IMR-90 (cell line): ENCODE results near the gene TCERG1. TPM values are rescaled to one million over a fixed set of nuclear protein-coding genes. Genes with fewer than 3 reads are reported as not detected.

Source experiments
- ATAC-seq: fragments of 200-7000 bp; cut with Tn5 transposase; 2 replicates; pipeline ENCODE4 v1.9.1; 2020; ENCODE audit warnings: low read depth, mild to moderate bottlenecking, moderate library complexity
- BruUV-seq: library from RNA; stranded (reverse); fragments of 400-500 nt; replicated peaks from 2 replicates; lab custom pipeline; 2021; lab: Mats Ljungman, UMichigan
- CTCF ChIA-PET: fragments of 300-600 bp; formaldehyde crosslinking; extraction: SDS; loops from one replicate; lab custom pipeline; 2021; ENCODE audit warnings: antibody characterized with exemption; lab: Yijun Ruan, JAX
- POLR2A ChIA-PET: fragments of 300-600 bp; sonication (Branson Sonifier 250); formaldehyde crosslinking; loops from one replicate; lab custom pipeline; 2022; ENCODE audit warnings: antibody characterized with exemption; ENCODE audit not compliant: unreplicated experiment; lab: Charles Lee
- DNase-seq: peaks from one replicate; pipeline ENCODE4 v3.0.0; 2013
- H2AFZ ChIP-seq: replicated peaks from 2 replicates; pipeline ENCODE3; 2013; ENCODE audit warnings: low read length, mild to moderate bottlenecking; ENCODE audit not compliant: poor library complexity
- H2AK5ac ChIP-seq: 2 replicates; pipeline ENCODE4 v1.6.1; 2013; ENCODE audit warnings: low read depth, low read length, inconsistent platforms
- H2AK9ac ChIP-seq: replicated peaks from 2 replicates; pipeline ENCODE3; 2013; ENCODE audit warnings: mild to moderate bottlenecking, low read depth, low read length, moderate library complexity; ENCODE audit not compliant: poor library complexity
- H2BK120ac ChIP-seq: 2 replicates; pipeline ENCODE4 v1.6.1; 2013; ENCODE audit warnings: low read depth, low read length, inconsistent platforms
- H2BK15ac ChIP-seq: 3 replicates; pipeline ENCODE4 v1.6.1; 2013; ENCODE audit warnings: low read depth, low read length, inconsistent platforms
- H2BK20ac ChIP-seq: 2 replicates; pipeline ENCODE4 v1.6.1; 2013; ENCODE audit warnings: low read depth, mild to moderate bottlenecking, inconsistent platforms, low read length, moderate library complexity
- H2BK5ac ChIP-seq: 2 replicates; pipeline ENCODE4 v1.6.1; 2013; ENCODE audit warnings: mild to moderate bottlenecking, low read depth, low read length, inconsistent platforms; ENCODE audit not compliant: poor library complexity, severe bottlenecking
- H3K14ac ChIP-seq: replicated peaks from 2 replicates; pipeline ENCODE4 v1.6.1; 2013; ENCODE audit warnings: low read depth, low read length, inconsistent platforms
- H3K18ac ChIP-seq: 2 replicates; pipeline ENCODE4 v1.6.1; 2013; ENCODE audit warnings: low read depth, low read length, control low read depth
- H3K23ac ChIP-seq: 2 replicates; pipeline ENCODE4 v1.6.1; 2013; ENCODE audit warnings: low read depth, low read length, inconsistent platforms
- H3K27ac ChIP-seq: 2 replicates; pipeline ENCODE4 v1.5.1; 2013; ENCODE audit warnings: mild to moderate bottlenecking, control low read depth, low read length; ENCODE audit not compliant: insufficient read depth
- H3K27me3 ChIP-seq: 2 replicates; pipeline ENCODE4 v1.6.1; 2013; ENCODE audit warnings: low read length; ENCODE audit not compliant: control insufficient read depth, insufficient read depth
- H3K36me3 ChIP-seq: 2 replicates; pipeline ENCODE4 v1.6.1; 2013; ENCODE audit warnings: low read length, mixed read lengths; ENCODE audit not compliant: control insufficient read depth, insufficient read depth
- H3K4ac ChIP-seq: 2 replicates; pipeline ENCODE4 v1.6.1; 2013; ENCODE audit warnings: low read depth, low read length, inconsistent platforms
- H3K4me1 ChIP-seq: 2 replicates; pipeline ENCODE4 v1.6.1; 2013; ENCODE audit warnings: low read length, mixed read lengths; ENCODE audit not compliant: control insufficient read depth, insufficient read depth
- H3K4me2 ChIP-seq: 2 replicates; pipeline ENCODE4 v1.6.1; 2013; ENCODE audit warnings: low read depth, mild to moderate bottlenecking, control low read depth, low read length, moderate library complexity
- H3K4me3 ChIP-seq: 2 replicates; pipeline ENCODE4 v1.5.1; 2013; ENCODE audit warnings: low read depth, mild to moderate bottlenecking, control low read depth, low read length, moderate library complexity; ENCODE audit not compliant: insufficient read depth
- H3K56ac ChIP-seq: 2 replicates; pipeline ENCODE4 v1.6.1; 2013; ENCODE audit warnings: low read length, inconsistent platforms; ENCODE audit not compliant: insufficient read depth; ENCODE audit errors: extremely low read depth
- H3K79me1 ChIP-seq, 2 experiments: 2 replicates each; pipeline ENCODE4 v1.6.1; 2013; ENCODE audit warnings: low read length in 2 of 2, inconsistent platforms in 1 of 2, low read depth in 1 of 2
- H3K9ac ChIP-seq: 2 replicates; pipeline ENCODE4 v1.6.1; 2013; ENCODE audit warnings: low read depth, low read length, control low read depth
- H3K9me1 ChIP-seq: 2 replicates; pipeline ENCODE4 v1.6.1; 2013; ENCODE audit warnings: low read length, inconsistent platforms; ENCODE audit not compliant: insufficient read depth
- H3K9me3 ChIP-seq: 2 replicates; pipeline ENCODE4 v1.6.1; 2013; ENCODE audit warnings: low read length; ENCODE audit not compliant: control insufficient read depth, insufficient read depth
- H4K20me1 ChIP-seq: 2 replicates; pipeline ENCODE4 v1.6.1; 2013; ENCODE audit warnings: low read length, inconsistent platforms; ENCODE audit not compliant: insufficient read depth
- H4K5ac ChIP-seq: 2 replicates; pipeline ENCODE4 v1.6.1; 2013; ENCODE audit warnings: mild to moderate bottlenecking, low read depth, low read length, control low read depth
- H4K8ac ChIP-seq, 2 experiments: 2 replicates each; pipeline ENCODE4 v1.6.1; 2013; ENCODE audit warnings: low read depth in 2 of 2, low read length in 2 of 2, control low read depth in 1 of 2, inconsistent platforms in 1 of 2
- H4K91ac ChIP-seq: 2 replicates; pipeline ENCODE4 v1.6.1; 2013; ENCODE audit warnings: low read depth, low read length, inconsistent platforms; ENCODE audit not compliant: insufficient read depth
- BHLHE40 ChIP-seq: fragments of 150-350 bp; IDR thresholded peaks from 2 replicates; pipeline ENCODE4 v1.6.1; 2016; ENCODE audit warnings: mild to moderate bottlenecking, low read depth, low read length
- CEBPB ChIP-seq: IDR thresholded peaks from 2 replicates; pipeline ENCODE4 v1.6.1; 2012; ENCODE audit warnings: low read depth, low read length, improper control_type of control experiment
- CHD1 ChIP-seq: IDR thresholded peaks from 2 replicates; pipeline ENCODE4 v1.6.1; 2012; ENCODE audit warnings: low read depth, low read length, improper control_type of control experiment
- FOS ChIP-seq: fragments of 150-350 bp; IDR thresholded peaks from 2 replicates; pipeline ENCODE4 v1.6.1; 2016; ENCODE audit warnings: low read depth, low read length
- MAFK ChIP-seq: IDR thresholded peaks from 2 replicates; pipeline ENCODE4 v1.6.1; 2012; ENCODE audit warnings: low read depth, low read length, improper control_type of control experiment
- MAZ ChIP-seq: IDR thresholded peaks from 2 replicates; pipeline ENCODE4 v1.6.1; 2012; ENCODE audit warnings: low read depth, mild to moderate bottlenecking, low read length, improper control_type of control experiment, moderate library complexity, borderline replicate concordance
- MXI1 ChIP-seq: IDR thresholded peaks from 2 replicates; pipeline ENCODE4 v1.6.1; 2012; ENCODE audit warnings: low read depth, mild to moderate bottlenecking, low read length, moderate library complexity, borderline replicate concordance
- NFE2L2 ChIP-seq: fragments of 150-350 bp; IDR thresholded peaks from 2 replicates; pipeline ENCODE4 v1.6.1; 2016; ENCODE audit warnings: low read depth, mild to moderate bottlenecking, low read length
- POLR2A ChIP-seq: IDR thresholded peaks from 2 replicates; pipeline ENCODE4 v1.6.1; 2012; ENCODE audit warnings: mild to moderate bottlenecking, low read depth, low read length
- RAD21 ChIP-seq: IDR thresholded peaks from 2 replicates; pipeline ENCODE4 v1.6.1; 2012; ENCODE audit warnings: low read length, improper control_type of control experiment
- RCOR1 ChIP-seq: IDR thresholded peaks from 2 replicates; pipeline ENCODE4 v1.6.1; 2012; ENCODE audit warnings: mild to moderate bottlenecking, low read length, improper control_type of control experiment; ENCODE audit not compliant: insufficient replicate concordance
- RFX5 ChIP-seq: IDR thresholded peaks from 2 replicates; pipeline ENCODE4 v1.8.0; 2012; ENCODE audit warnings: low read depth, mild to moderate bottlenecking, low read length, moderate library complexity
- SMC3 ChIP-seq: fragments of 150-350 bp; IDR thresholded peaks from 2 replicates; pipeline ENCODE4 v1.6.1; 2016; ENCODE audit warnings: low read depth, mild to moderate bottlenecking, antibody characterized with exemption, low read length, moderate library complexity
- WGBS, 2 experiments: methylation state at CpG; one replicate each; pipeline versions ENCODE4 v1.1.5 to v1.1.7; 2013; ENCODE audit warnings: missing lambda C conversion rate in 2 of 2; ENCODE audit not compliant: insufficient read length in 1 of 2; ENCODE audit errors: extremely low coverage in 2 of 2; 5-methylcytosine and 5-hydroxymethylcytosine counted together
- dilution Hi-C: fragments of 300-500 bp; cut with HindIII; formaldehyde crosslinking; loops from one replicate; pipeline ENCODE4 v1.14.3; 2018; ENCODE audit warnings: low sequenced_read_pairs; ENCODE audit not compliant: unreplicated experiment
- in situ Hi-C: fragments of 300-500 bp; cut with MboI; formaldehyde crosslinking; loops from 3 replicates; pipeline ENCODE4 v1.14.3; 2019; ENCODE audit warnings: low sequenced_read_pairs, inconsistent platforms, mixed read lengths
- intact Hi-C: fragments of 100-400 bp; cut with micrococcal nuclease; formaldehyde crosslinking; loops from 2 replicates; pipeline ENCODE4 v1.10.0; 2022
- polyA plus RNA-seq, 3 experiments: library from polyadenylated mRNA; depleted of rRNA; stranded (reverse); fragments of >200 nt; gene quantifications; 2 replicates each; pipeline ENCODE4 v1.2.3, GENCODE V29; 2012; ENCODE audit warnings: low replicate concordance in 1 of 3
- total RNA-seq: library from RNA; depleted of rRNA; stranded (reverse); fragments of >200 nt; gene quantifications from 2 replicates; pipeline ENCODE4 v1.2.3, GENCODE V29; 2012
- TF ChIP-seq, protein P1 (sequence below): fragments of 150-350 bp; IDR thresholded peaks from 2 replicates; pipeline ENCODE4 v1.6.1; 2017; ENCODE audit warnings: mild to moderate bottlenecking, antibody characterized with exemption, low read length, low read depth
- TF ChIP-seq, protein P2 (sequence below): conservative IDR thresholded peaks from 2 replicates; pipeline ENCODE4 v1.5.1; 2012; ENCODE audit warnings: mild to moderate bottlenecking, low read depth, low read length, improper control_type of control experiment
- TF ChIP-seq, protein P3 (sequence below): fragments of 150-350 bp; IDR thresholded peaks from 2 replicates; pipeline ENCODE4 v1.6.1; 2016; ENCODE audit warnings: low read depth, mild to moderate bottlenecking, low read length, moderate library complexity, borderline replicate concordance

The TCERG1 gene
- total and polyA plus RNA-seq, 2 of the 4 experiments (the other 2 are of a cell fraction): 21.9 to 44.7 TPM

DNA sequence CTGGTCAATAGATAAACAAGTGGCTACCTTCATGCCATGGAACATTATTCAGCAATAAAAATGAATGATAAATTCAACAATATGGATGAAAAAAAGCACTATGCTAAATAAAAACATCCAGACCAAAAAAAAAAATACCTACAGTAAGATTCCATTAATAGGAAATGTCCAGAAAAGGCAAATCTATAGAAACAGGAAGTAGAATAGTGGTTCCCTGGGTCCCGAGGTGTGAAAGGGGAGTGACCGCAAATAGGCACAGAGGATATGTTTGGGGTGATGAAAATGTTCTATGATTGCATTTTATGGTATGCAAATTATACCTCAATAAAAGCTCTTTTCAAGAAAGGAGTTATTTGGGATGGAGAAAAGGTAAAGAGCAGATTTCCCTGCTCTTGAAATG, 72.4 kb downstream of the TCERG1 start:
- no peaks in the 10 kb centered on the region for H3K9me3 ChIP-seq
- in situ Hi-C loops (no loop called here), dilution Hi-C loops (no loop called here), intact Hi-C loops (no loop called here)
- BruUV-seq: no TSS peak
- POLR2A ChIA-PET: no interaction called here
- no peak overlapping the region for H2AFZ ChIP-seq
- no peak overlapping the region for H4K91ac ChIP-seq
- no peak overlapping the region for H3K56ac ChIP-seq
- H3K4me1 ChIP-seq: no peaks in the 10 kb centered on the region
- H3K4me3 ChIP-seq: no peak overlapping the region
- peaks cover 4% of the 10 kb centered on the region; the same call in 1 of the 2 replicates for H3K27me3 ChIP-seq
- H2BK120ac ChIP-seq: no peak overlapping the region
- no peak overlapping the region for H2AK9ac ChIP-seq
- no peaks in the 10 kb centered on the region for H4K20me1 ChIP-seq
- H3K4ac ChIP-seq: no peak overlapping the region
- H4K5ac ChIP-seq: no peak overlapping the region
- no peak overlapping the region for H3K14ac ChIP-seq
- no peak for DNase-seq
- no peaks in the 10 kb centered on the region for H3K79me1 ChIP-seq
- H2AK5ac ChIP-seq: no peak overlapping the region
- ATAC-seq: no peak
- no CpG with 5 or more reads among the region's 2 CpGs for WGBS, 2 experiments
- no peak overlapping the region for H3K4me2 ChIP-seq
- no peak overlapping the region for H2BK15ac ChIP-seq
- no peak overlapping the region for H2BK5ac ChIP-seq
- H3K23ac ChIP-seq: no peak overlapping the region
- H3K18ac ChIP-seq: no peak overlapping the region
- no peak overlapping the region for H3K9ac ChIP-seq
- no peak overlapping the region for H4K8ac ChIP-seq
- no peak overlapping the region for H3K27ac ChIP-seq
- TF ChIP-seq, protein P1, sequence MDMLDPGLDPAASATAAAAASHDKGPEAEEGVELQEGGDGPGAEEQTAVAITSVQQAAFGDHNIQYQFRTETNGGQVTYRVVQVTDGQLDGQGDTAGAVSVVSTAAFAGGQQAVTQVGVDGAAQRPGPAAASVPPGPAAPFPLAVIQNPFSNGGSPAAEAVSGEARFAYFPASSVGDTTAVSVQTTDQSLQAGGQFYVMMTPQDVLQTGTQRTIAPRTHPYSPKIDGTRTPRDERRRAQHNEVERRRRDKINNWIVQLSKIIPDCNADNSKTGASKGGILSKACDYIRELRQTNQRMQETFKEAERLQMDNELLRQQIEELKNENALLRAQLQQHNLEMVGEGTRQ: no peak
- TF ChIP-seq CEBPB: no peak
- TF ChIP-seq CHD1: no peak
- no peak for TF ChIP-seq SMC3
- no peak for TF ChIP-seq RAD21
- no peak for TF ChIP-seq MAFK
- no peak for TF ChIP-seq RCOR1
- TF ChIP-seq BHLHE40: no peak
- TF ChIP-seq, protein P2, sequence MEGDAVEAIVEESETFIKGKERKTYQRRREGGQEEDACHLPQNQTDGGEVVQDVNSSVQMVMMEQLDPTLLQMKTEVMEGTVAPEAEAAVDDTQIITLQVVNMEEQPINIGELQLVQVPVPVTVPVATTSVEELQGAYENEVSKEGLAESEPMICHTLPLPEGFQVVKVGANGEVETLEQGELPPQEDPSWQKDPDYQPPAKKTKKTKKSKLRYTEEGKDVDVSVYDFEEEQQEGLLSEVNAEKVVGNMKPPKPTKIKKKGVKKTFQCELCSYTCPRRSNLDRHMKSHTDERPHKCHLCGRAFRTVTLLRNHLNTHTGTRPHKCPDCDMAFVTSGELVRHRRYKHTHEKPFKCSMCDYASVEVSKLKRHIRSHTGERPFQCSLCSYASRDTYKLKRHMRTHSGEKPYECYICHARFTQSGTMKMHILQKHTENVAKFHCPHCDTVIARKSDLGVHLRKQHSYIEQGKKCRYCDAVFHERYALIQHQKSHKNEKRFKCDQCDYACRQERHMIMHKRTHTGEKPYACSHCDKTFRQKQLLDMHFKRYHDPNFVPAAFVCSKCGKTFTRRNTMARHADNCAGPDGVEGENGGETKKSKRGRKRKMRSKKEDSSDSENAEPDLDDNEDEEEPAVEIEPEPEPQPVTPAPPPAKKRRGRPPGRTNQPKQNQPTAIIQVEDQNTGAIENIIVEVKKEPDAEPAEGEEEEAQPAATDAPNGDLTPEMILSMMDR: no peak
- TF ChIP-seq, protein P3, sequence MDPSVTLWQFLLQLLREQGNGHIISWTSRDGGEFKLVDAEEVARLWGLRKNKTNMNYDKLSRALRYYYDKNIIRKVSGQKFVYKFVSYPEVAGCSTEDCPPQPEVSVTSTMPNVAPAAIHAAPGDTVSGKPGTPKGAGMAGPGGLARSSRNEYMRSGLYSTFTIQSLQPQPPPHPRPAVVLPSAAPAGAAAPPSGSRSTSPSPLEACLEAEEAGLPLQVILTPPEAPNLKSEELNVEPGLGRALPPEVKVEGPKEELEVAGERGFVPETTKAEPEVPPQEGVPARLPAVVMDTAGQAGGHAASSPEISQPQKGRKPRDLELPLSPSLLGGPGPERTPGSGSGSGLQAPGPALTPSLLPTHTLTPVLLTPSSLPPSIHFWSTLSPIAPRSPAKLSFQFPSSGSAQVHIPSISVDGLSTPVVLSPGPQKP: no peak
- TF ChIP-seq FOS: no peak
- TF ChIP-seq NFE2L2: no peak
- no peak for TF ChIP-seq MAZ
- TF ChIP-seq POLR2A: no peak
- TF ChIP-seq MXI1: no peak
- no peak for TF ChIP-seq RFX5
- H3K9me1 ChIP-seq: no peaks in the 10 kb centered on the region; the same call in 1 of the 2 replicates
- H3K36me3 ChIP-seq: no peaks in the 10 kb centered on the region
- CTCF ChIA-PET: no interaction called here
- no peak overlapping the region for H2BK20ac ChIP-seq
